ENCODE measurements around the gene PLEKHG3.

DNA sequence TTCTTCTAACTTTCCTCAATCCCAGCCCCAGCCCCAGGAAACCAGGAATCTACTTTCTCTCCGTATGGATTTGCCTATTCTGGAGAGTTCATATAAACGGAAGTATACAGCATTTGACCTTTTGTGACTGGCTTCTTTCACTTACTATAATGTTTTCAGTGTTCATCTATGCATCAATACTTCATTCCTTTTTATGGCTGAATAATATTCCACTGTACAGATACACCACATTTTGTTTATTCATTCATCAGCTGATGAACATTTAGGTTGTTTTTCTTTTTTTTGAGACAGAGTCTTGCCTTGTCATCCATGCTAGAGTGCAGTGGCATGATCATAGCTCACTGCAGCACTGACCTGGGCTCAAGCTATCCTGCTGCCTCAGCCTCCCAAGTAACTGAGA, 3.9 kb upstream of the PLEKHG3 start:
- TF ChIP-seq ZSCAN30 (CRISPR knock-in tag; IDR thresholded peaks at IDR 0.05), result no peak
- TF ChIP-seq SP5 (CRISPR knock-in tag; IDR thresholded peaks at IDR 0.05; ENCODE audit: borderline replicate concordance, low read depth), result no peak
- TF ChIP-seq SP1 (IDR thresholded peaks at IDR 0.05), result no peak
- no peak for TF ChIP-seq SP1 (CRISPR knock-in tag; IDR thresholded peaks at IDR 0.05)
- TF ChIP-seq ZNF207 (IDR thresholded peaks at IDR 0.05; ENCODE audit: borderline replicate concordance), result no peak
- TF ChIP-seq JUN (CRISPR knock-in tag; IDR thresholded peaks at IDR 0.05), result no peak
